IPS-18c (cell line): ENCODE results near the gene STUM.

Experiments used
- H3K4me3 ChIP-seq: 2 replicates; pipeline ENCODE4 v1.7.0; 2013; ENCODE audit warnings: low read depth, mild to moderate bottlenecking, low read length, moderate library complexity; ENCODE audit not compliant: insufficient read depth
- H3K9me3 ChIP-seq: one replicate; pipeline ENCODE4 v1.6.1; 2013; ENCODE audit warnings: mild to moderate bottlenecking, low read length, moderate library complexity; ENCODE audit not compliant: control insufficient read depth, insufficient read depth

The STUM gene

DNA sequence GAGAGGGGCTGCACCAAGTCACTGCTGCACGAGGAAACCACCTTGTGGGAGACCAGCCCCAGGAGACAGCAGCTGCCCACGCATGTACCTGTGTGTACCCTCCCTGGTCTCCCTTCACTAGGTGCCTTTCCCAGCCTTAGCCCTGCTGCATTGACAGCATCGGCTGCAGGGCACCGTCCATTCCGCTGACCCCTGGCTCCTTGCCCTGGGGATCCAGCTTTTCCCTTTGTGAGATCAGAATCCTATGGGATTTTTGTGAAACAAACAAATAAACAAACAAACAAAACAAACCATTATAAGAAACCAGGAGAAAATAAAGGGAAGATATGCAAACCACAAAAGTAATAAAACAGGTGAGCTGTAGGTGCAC lies 2.1 kb downstream of the STUM start:
- Histone ChIP-seq H3K9me3 (peaks cover 4% of the 10 kb centered on the region), H3K4me3 (no peak overlapping the region)

DNA sequence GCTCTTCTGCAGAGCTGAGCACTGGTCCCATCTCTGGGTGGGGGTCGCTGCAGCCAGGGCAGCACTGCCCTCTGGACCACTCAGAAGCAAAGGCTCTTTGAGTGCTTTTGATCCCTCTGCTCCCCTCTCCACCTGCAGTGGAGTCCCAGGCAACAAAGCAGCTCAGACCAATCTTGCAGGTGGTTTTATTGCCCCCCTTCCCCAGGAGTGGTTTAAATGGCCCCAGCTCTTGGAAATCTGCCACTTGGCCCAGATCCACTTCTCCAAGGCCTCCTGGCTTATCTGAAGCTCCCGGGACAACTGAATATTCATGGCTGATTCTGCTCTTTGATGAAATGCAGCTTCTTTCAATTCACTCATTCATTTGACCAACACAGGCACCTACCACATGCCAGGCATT lies 2.7 kb downstream of the STUM start:
- H3K4me3 ChIP-seq = no peak overlapping the region
- H3K9me3 ChIP-seq = peaks cover 4% of the 10 kb centered on the region

DNA sequence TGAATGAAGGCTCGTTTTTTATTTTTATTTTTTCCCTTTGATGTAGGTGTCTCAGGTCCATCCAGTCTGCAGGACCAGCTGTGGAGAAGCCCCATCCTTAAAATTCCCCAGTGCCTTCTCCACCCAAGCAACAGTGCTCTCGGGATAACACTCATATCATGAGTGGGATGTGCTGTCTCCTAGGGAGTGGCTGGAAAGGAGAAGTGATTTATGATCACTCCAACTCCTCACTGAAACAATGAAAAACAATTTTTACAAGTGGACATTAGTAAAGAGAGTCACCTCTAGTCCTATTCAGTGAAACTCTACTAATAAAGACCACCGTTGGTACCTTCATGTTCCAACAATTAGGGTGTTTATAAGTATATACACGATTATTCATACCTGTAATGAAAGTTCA lies 3.5 kb downstream of the STUM start:
- Histone ChIP-seq H3K4me3 (no peak overlapping the region), H3K9me3 (peaks cover 4% of the 10 kb centered on the region)

DNA sequence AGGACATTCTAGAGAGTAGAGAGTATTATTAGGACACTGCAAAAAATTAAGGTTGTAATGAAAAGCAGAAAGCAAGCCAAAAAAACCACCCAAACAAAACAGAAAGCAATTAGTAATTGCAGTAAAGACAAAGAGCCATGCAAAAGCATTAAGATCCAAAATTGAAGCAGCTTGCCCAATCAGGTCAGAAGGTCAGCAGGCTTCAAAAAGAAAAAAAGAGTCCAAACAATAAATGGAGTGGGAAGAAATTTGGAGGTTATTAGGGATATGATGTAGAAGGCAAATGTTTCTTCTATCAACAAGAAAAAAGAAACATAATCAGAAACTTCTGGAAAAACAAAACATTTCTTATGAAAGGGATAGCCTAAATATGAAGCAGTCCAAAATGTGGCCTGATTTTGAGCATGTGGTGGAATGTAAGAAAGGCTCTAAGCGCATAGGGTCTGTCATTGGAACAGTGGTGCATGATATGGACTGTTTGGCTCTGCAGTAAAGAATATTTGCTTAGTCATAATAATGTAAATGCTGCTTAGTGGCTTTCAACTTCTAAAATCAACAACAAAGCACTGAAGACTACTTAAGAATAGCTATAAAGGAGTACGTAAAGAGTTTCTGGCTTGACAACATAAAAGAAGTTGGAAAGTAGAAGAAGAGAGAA lies 4.8 kb downstream of the STUM start:
- peaks cover 4% of the 10 kb centered on the region for H3K9me3 ChIP-seq
- no peak overlapping the region for H3K4me3 ChIP-seq

DNA sequence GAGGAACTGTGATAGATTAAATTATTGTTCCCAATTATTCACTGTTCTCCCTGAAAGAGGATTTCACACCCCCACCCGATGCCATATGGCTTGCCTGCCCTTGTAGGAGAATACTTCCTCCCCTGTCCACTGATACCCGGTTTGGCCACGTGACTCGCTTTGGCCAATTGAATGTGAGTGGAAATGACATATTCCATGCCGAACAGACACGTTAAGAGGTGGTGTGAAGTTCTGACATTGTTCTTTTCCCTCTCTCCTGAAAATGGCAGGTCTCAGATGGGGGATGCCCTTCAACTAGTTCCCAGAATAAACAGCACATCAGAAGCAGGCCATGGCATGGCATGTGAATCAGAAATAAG lies 5.3 kb downstream of the STUM start:
- H3K9me3 ChIP-seq = peaks cover 3% of the 10 kb centered on the region

DNA sequence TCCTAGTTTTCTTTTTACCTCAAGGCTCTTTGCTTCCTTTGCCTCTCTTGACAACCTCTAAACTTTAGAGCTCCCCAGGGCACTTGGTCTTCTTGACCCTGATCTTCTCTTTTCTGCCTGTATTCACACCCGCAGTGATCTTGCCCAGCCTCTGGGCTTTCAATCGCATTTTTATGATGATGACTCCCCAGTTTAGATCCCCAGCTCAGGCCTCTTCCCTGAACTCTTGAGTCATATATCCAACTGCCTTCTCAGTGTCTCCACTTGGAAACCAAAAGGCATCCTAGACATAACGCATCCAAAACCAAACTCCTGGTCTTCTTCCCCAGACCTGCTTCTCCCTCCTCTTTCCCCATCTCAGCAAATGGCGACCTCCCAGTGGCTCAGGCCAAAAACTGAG lies 6.5 kb downstream of the STUM start:
- H3K9me3 ChIP-seq = no peaks in the 10 kb centered on the region
- no peak overlapping the region for H3K4me3 ChIP-seq

More for the DNA sequence above, 5.3 kb downstream of the STUM start:
- no peak overlapping the region for H3K4me3 ChIP-seq

DNA sequence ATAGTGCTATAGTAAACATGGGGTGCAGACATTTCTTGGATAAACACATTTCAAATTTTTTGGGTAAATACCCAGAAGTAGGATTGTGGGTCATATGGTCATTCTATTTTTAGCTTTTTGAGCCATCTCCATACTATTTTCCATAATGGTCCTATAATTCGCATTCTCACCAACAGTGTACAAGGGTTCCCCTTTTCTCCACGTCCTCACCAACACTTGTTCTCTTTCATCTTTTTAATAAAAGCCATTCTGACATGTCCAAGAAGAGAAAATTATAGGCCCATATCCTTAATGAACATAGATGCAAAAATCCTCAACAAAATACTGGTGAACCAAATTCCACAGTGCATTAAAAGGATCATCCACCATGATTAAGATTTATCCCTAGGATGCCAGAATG lies 8.9 kb downstream of the STUM start:
- Histone ChIP-seq H3K4me3 (no peak overlapping the region), H3K9me3 (no peaks in the 10 kb centered on the region)

DNA sequence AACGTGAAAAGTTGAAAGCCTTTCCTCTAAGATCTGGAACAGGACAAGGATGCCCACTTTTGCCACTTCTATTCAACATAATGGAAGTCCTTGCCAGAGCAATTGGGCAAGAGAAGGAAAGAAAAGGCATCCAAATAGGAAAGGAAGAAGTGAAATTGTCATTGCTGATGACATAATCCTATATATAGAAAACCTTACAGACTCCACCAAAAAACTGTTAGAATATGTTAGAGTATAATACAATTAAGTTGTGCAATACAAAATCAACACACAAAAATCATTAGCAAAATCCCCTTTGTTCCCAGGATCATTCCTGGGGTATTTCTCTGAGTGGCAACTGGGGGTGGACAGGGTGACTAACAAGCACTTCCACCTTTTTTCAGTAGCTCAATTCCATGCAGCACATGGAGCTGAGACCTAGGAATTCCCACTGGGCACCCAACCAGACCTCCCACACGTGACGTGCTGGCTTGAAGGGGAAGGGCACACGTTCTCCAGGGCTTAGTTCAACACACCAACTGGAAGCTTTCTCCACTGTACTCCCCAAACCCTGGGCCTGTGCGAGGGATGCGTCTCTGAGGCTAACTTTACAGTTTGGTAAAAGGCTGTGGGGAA lies 9.6 kb downstream of the STUM start:
- no peak overlapping the region for H3K4me3 ChIP-seq

DNA sequence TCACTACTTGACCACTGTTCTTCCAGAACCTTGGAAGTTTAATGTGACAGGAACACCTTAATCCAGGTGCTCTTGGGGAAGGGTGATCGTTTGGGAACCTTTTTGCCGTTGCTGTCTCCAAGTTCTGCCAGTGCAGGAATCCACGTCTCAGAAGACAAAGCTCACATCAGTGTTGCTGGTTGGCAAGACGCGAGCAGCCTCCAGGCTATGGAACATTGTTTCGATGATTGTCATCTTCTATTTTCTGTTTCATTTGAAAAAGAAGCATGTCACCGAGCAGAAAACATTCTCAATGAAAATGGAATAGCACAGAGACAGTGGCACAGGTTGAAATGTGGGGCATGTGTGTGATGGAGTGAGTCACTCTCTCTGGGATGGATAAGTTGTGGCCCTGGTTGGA lies 11.7 kb downstream of the STUM start:
- Histone ChIP-seq H3K4me3 (no peak overlapping the region), H3K9me3 (no peaks in the 10 kb centered on the region)

More for the DNA sequence above, 9.6 kb downstream of the STUM start:
- no peaks in the 10 kb centered on the region for H3K9me3 ChIP-seq

DNA sequence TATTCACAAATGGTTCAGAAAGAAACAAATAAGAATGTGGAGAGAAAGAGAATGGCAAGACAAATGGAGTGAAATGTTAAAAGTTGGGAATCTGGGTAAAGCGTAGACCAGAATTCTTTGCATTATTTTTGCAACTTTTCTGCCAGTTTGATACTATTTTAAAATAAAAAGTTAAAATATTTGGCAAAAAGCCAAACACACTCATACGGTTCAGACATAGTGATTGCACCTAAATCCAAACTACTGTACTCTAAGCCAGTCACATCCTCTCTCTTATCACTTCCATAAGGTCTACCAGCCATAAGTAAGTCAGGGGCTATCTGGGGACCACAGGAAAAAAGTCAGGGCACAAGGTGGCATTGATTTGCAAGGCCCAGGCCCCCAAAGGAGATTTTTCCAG lies 14.4 kb downstream of the STUM start:
- no peak overlapping the region for H3K4me3 ChIP-seq
- no peaks in the 10 kb centered on the region for H3K9me3 ChIP-seq

DNA sequence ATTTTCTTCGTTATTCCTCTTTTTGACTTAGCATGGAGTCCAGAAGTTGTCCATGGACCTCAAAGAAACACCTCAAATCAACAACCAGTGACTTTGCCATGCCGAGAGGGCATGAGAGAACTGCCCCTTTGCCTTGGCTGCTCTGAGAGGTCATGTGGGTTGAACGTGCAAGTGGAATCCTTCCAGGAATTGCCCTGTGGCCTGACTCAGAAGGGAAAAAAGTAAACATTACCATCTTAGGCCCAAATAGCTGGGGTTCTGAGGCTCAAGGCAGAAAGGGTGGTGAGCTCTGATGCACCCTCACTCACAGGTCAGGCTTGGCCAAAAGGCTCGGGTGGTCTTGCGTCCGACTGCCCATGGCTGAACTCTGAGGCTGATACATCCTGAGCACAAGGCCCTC lies 15.1 kb downstream of the STUM start:
- H3K9me3 ChIP-seq = no peaks in the 10 kb centered on the region

DNA sequence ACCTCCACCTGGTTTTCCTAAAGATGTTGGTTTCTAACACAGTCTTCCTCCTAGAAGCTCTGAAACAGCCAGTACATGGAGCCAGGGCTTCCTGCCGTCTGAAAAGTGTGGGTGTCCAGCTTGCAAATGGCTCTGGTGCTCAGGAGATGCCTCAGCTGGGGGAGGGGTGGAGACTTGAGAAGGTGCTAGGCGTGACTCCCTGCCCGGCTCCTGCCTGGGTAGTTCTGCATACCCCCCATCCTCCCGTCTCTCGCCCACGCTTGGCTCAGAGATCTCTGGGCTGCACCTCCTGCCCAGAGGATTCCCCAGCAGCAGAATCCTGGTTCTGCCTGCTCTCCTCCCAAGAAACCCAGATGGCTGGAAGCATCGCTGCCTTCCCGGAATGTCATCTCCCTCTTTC lies 16.9 kb downstream of the STUM start:
- Histone ChIP-seq H3K4me3 (no peak overlapping the region), H3K9me3 (no peaks in the 10 kb centered on the region)

More for the DNA sequence above, 15.1 kb downstream of the STUM start:
- no peak overlapping the region for H3K4me3 ChIP-seq

DNA sequence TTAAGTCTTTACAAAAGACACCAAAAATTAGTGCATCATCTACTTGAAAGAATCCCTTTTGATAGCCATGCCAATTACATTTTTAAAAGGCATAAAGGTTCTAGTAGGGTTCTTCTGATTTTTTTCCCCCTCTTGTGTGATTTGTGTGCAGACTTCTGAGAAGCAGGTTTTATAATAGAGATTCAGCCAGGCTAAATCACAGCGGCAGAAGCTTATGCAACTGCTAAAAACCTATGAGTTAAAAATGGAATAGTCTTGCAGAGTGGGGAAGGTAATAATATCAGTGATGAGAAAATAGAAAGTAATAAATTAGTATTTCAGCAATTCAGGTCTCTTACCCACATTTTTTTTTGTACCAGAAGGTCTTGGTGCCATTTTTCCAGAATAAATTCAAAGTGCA lies 17.7 kb downstream of the STUM start:
- Histone ChIP-seq H3K9me3 (no peaks in the 10 kb centered on the region), H3K4me3 (no peak overlapping the region)

DNA sequence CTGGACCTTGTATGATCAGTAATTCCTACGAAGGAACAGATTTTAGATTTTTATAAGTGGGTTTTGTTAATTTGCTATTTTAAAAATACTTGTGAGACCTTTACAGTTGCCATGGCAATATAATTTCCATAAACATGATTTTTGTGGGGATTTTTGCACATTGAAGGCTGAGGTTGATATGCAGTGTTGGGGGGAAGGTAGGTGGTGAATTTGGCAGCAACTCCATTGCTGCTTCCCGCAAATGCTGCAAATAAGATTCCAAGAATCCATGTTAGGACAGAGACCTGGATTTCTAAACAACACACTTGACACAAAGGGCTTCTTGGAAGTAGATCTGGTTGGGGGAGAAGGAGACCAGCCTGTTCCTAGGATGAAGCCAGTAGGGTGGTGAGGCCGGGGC lies 18.2 kb downstream of the STUM start:
- Histone ChIP-seq H3K9me3 (no peaks in the 10 kb centered on the region), H3K4me3 (no peak overlapping the region)

DNA sequence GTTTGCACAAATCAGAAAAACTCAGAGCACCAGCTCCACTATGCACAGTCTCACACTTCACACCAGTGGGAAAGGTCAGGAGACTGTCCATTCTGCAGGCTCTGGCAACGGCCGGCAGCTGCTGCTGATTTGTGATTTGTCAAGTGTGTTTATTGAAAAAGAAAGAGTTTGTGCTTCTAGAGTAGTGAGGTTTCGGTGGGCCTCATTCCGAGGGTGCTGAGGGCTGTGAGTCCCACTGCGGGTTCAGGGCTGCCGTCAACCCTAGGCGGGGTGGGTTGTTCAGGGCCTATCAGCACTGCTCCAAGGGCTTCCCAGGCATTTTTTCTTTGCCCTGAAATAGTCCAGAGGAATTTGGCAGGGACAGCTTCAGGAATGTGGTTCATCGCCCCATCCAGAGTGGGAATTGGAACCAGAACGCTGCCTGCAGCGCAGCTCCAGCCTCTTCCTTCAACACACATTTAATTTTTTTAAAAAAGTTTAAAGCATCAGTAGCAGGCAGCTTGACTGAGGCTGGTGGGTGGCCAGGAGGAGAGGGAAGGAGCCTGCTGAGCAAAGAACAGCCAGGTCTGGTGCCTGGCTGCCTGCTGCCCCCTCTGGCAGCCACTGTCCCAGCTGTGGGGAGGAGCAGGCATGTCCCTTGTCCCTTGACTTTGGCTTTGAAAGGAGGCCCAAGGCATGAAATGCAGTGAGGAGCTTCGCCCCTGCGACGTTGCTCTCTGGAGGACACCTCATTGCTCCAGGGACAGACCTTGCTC lies 19.7 kb downstream of the STUM start:
- H3K4me3 ChIP-seq = no peak overlapping the region
- H3K9me3 ChIP-seq = no peaks in the 10 kb centered on the region

DNA sequence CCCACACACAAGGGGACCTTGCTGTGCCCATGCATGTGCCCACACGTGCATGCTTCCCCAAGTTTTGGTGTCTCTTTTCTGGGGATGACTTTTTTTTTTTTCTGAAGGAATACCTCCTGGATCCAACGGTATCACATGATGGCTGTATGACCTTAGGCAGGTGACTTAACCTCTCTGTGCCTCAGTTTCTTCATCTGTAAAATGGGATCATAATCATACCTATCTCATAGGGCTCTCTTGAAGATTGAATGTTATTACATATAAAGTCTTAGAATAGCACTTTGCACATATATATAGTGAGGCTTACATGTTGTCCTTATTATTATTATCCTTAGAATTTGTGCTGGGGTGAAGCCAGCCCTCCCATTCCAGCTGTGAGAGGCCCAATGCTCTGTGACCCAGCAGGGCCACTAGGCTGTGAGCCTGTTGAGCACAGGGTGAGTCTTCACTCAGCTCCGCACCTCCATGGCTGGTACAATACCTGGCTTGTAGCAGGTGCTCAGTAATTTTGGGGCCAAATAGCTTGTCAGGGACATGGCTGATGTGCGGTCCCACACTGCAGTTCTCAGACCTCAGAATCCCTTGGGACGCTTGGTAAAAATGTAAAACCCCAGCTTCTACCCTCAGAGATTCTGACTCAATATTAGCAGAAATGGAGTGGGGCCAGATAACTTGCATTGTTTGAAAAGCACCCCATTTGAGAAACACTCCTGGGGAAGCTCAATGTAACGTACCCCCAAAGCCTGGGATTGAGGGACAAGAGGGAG lies 20.6 kb downstream of the STUM start:
- H3K9me3 ChIP-seq = no peaks in the 10 kb centered on the region
- no peak overlapping the region for H3K4me3 ChIP-seq

DNA sequence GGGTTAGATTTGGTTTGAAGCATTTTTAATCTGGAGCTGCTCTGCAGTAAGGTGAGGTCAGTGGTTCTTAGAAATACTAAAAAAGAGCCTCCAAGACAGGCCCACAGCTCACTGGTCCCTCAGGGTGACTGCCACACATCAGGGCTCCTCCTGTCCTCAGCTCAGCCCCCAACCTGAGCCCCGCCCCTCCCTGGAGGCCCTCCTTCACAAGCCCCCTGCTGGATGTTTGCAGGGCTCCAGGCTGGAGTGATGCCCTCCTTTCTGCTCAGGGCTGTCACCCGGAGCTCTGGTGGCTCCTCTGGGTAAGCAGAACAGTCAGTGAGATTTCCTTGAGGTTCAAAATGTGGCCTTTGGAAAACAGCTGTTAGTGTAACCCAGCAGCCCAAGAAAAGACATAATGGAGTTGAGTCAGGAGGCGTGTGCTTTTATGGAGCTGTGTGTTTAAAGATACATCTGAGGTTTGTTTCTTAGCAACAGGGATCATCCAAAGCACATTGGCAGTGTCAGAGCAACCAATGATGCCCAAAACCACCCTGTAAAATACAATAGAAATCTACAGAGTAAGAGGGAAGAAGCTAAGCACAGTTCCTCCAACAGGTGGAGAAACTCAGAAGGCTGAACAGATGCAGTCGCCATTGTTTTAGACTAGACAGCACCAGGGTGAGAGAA lies 21.4 kb downstream of the STUM start:
- no peak overlapping the region for H3K4me3 ChIP-seq
- H3K9me3 ChIP-seq = no peaks in the 10 kb centered on the region
